Measurements from ENCODE around the gene SCN10A.

- TF ChIP-seq EZH2 (IDR thresholded peaks at IDR 0.05; ENCODE audit: insufficient read depth, poor library complexity, severe bottlenecking) (no peak), EZH2phosphoT487 (IDR thresholded peaks at IDR 0.05; ENCODE audit: insufficient read depth, low read depth) (no peak)
Observed at GRCh38 chr3:38739396-38739689, 76.7 kb downstream of the SCN10A start.
